Ascending aorta (tissue), 2 donors: Measurements from ENCODE around the gene GUCY1B1. TPM values are rescaled to one million over a fixed set of nuclear protein-coding genes. Genes with fewer than 3 reads are reported as not detected.

ENCODE experiments used
- DNase-seq, 2 donors: peaks; one replicate each; pipeline ENCODE4 v3.0.0-alpha.2; 2019; ENCODE audit warnings: low spot score in 2 of 2
- H3K27ac ChIP-seq, 2 donors: fragments of 200-600 bp; sonication (generic); one replicate each; pipeline ENCODE4 v1.5.1; 2016 to 2017; ENCODE audit warnings: mild to moderate bottlenecking in 1 of 2
- H3K27me3 ChIP-seq: fragments of 200-600 bp; sonication (generic); one replicate; pipeline ENCODE4 v1.5.1; 2017
- H3K36me3 ChIP-seq, 2 donors: fragments of 200-600 bp; sonication (generic); one replicate each; pipeline ENCODE4 v1.5.1; 2016
- H3K4me1 ChIP-seq, 2 donors: fragments of 200-600 bp; sonication (generic); one replicate each; pipeline ENCODE4 v1.5.1; 2016 to 2017; ENCODE audit warnings: mild to moderate bottlenecking in 1 of 2
- H3K4me3 ChIP-seq, 2 donors: fragments of 200-600 bp; sonication (generic); one replicate each; pipeline ENCODE4 v1.5.1; 2016 to 2017; ENCODE audit warnings: mild to moderate bottlenecking in 1 of 2
- H3K9me3 ChIP-seq, 2 donors: fragments of 200-600 bp; sonication (generic); one replicate each; pipeline ENCODE4 v1.5.1; 2016
- intact Hi-C: fragments of 100-400 bp; cut with DNase I; formaldehyde crosslinking; loops from one replicate; pipeline ENCODE4 v1.15.1; 2023
- total RNA-seq: library from RNA; depleted of rRNA; stranded (reverse); fragments of >200 nt; gene quantifications from one replicate; pipeline ENCODE4 v1.1.0, GENCODE V29; 2016
- TF ChIP-seq, protein P1 (sequence below), 3 experiments: fragments of 200-600 bp in 2 of 3; fragments of 450-650 bp in 1 of 3; sonication (generic) in 2 of 3; IDR thresholded peaks; one replicate each; pipeline ENCODE4 v1.5.1; 2016 to 2019; ENCODE audit warnings: antibody characterized with exemption in 3 of 3, mild to moderate bottlenecking in 1 of 3, moderate library complexity in 1 of 3

Gene GUCY1B1
- total RNA-seq, 1 donor from 2014 or later, result 34.9 TPM

DNA sequence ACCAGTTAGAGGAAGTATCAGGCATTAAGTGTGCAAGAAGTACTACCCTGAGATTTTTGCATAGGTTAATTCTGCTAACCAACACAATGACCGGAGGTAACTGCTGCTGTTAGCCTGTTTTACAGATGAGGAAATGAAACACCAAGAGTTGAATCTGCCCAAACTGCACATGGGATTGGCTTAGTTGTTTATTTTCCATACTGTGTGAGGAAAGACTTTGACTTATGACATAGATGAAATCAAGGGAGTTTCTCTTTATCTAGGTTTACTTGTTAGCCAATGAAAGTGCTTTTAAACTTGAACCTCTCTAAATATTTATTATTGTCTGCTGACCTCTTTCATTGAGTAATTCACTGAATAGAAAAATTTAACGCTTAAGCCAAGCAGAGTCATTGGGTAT, 10.3 kb downstream of the GUCY1B1 start:
- no peak overlapping the region for H3K27ac ChIP-seq
- H3K27me3 ChIP-seq, result no peaks in the 10 kb centered on the region
- TF ChIP-seq, protein P1, sequence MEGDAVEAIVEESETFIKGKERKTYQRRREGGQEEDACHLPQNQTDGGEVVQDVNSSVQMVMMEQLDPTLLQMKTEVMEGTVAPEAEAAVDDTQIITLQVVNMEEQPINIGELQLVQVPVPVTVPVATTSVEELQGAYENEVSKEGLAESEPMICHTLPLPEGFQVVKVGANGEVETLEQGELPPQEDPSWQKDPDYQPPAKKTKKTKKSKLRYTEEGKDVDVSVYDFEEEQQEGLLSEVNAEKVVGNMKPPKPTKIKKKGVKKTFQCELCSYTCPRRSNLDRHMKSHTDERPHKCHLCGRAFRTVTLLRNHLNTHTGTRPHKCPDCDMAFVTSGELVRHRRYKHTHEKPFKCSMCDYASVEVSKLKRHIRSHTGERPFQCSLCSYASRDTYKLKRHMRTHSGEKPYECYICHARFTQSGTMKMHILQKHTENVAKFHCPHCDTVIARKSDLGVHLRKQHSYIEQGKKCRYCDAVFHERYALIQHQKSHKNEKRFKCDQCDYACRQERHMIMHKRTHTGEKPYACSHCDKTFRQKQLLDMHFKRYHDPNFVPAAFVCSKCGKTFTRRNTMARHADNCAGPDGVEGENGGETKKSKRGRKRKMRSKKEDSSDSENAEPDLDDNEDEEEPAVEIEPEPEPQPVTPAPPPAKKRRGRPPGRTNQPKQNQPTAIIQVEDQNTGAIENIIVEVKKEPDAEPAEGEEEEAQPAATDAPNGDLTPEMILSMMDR (IDR thresholded peaks at IDR 0.05), result no peak
- no peaks in the 10 kb centered on the region for H3K4me1 ChIP-seq
- intact Hi-C loops, result no loop called here
- no peak overlapping the region for H3K4me3 ChIP-seq
- no peaks in the 10 kb centered on the region for H3K36me3 ChIP-seq
- DNase-seq, result no peak
- H3K9me3 ChIP-seq, result no peaks in the 10 kb centered on the region

DNA sequence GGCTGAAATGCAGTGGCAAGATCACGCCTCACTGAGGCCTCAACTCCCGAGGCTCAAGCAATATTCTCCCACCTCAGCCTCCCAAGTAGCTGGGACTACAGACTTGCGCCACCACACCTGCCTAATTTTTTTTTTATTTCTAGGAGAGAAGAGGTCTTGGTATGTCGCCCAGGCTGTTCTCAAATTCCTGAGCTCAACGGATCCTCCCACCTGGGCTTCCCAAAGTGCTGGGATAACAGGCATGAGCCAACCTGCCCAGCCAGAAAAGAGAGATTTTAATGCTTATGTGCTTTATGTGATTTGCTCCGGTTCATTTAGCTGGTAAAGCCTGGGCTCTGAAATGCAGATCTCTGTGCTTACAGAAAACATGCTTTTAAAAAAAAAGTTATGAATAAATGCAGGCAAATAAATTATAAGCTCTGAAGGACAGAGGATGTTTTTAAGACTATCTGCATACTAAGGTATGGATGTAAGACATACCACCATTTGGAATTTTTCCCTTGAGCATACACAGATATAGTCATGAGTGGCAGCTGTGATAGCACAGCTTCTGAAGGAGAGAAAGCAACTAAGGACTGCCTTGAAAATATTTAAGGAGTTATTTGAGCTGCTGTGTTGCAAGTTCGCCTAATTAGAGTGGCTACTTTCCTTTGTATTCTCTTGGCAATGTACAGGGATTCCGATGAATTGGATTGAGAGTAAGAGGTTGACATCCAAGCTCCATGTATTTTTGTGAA, 13.8 kb downstream of the GUCY1B1 start:
- Histone ChIP-seq H3K4me1 (no peaks in the 10 kb centered on the region), H3K9me3 (no peaks in the 10 kb centered on the region), H3K27ac (no peak overlapping the region), H3K4me3 (no peak overlapping the region), H3K27me3 (no peaks in the 10 kb centered on the region), H3K36me3 (peaks cover 0 to 8% of the 10 kb centered on the region in 2 donors)
- no peak for DNase-seq
- TF ChIP-seq, protein P1 (IDR thresholded peaks at IDR 0.05), result no peak
- intact Hi-C loops, result no loop called here

DNA sequence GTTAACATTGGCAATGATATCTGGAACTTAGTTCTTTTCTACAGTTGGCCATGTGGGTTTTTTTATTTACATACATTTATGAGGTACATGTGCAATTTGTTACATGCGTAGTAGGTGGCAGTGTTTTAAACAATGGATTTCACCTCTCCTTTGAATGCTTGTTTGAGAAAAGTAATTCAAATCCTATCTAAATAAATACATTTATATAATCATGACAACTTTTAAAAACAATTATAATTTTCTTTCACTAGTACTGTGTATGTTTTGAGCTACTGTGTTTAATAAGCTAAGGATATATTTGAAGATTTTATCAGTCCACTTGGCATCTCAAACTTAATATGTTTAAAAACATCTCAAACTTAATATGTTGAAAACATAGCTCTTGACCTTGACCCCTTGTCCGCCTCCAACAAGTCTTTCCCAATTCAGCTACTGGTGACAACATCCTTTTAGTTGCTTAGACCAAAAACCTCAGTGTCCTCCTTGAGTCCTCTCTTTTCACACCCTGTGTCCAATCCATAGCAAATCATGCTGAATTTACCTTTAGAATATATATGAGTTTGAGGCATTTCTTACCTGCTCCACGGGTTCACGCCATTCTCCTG, 14.5 kb downstream of the GUCY1B1 start:
- no peak for DNase-seq
- Histone ChIP-seq H3K4me3 (no peak overlapping the region), H3K4me1 (peaks cover 0 to 3% of the 10 kb centered on the region in 2 donors), H3K36me3 (peaks cover 0 to 8% of the 10 kb centered on the region in 2 donors), H3K27ac (no peak overlapping the region), H3K27me3 (no peaks in the 10 kb centered on the region), H3K9me3 (no peaks in the 10 kb centered on the region)
- TF ChIP-seq, protein P1 (IDR thresholded peaks at IDR 0.05), result no peak
- intact Hi-C loops, result no loop called here

DNA sequence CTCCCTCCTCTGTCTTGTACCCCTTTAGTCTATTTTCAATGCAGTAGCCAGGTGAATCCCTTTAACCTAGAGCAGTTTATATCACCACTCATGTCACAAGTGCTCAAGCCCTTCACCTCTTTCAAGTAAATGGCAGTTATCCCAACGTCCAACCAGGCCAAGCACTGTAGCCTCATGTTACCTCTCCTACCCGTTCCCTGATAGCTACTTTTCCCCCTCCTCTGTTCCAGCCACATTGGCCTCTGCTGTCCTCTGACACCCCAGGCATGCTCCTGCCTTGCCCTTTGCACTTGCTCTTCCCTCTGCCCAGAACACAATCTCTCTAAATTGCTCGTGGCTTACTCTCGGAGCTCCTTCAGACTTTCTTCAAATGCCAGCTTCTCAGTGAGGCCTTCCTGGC, 15.2 kb downstream of the GUCY1B1 start:
- Histone ChIP-seq H3K27me3 (no peaks in the 10 kb centered on the region), H3K27ac (no peak overlapping the region), H3K4me1 (peaks cover 0 to 3% of the 10 kb centered on the region in 2 donors), H3K4me3 (no peak overlapping the region), H3K9me3 (no peaks in the 10 kb centered on the region), H3K36me3 (peaks cover 0 to 8% of the 10 kb centered on the region in 2 donors)
- DNase-seq, result no peak
- TF ChIP-seq, protein P1 (IDR thresholded peaks at IDR 0.05), result no peak
- intact Hi-C loops, result no loop called here

DNA sequence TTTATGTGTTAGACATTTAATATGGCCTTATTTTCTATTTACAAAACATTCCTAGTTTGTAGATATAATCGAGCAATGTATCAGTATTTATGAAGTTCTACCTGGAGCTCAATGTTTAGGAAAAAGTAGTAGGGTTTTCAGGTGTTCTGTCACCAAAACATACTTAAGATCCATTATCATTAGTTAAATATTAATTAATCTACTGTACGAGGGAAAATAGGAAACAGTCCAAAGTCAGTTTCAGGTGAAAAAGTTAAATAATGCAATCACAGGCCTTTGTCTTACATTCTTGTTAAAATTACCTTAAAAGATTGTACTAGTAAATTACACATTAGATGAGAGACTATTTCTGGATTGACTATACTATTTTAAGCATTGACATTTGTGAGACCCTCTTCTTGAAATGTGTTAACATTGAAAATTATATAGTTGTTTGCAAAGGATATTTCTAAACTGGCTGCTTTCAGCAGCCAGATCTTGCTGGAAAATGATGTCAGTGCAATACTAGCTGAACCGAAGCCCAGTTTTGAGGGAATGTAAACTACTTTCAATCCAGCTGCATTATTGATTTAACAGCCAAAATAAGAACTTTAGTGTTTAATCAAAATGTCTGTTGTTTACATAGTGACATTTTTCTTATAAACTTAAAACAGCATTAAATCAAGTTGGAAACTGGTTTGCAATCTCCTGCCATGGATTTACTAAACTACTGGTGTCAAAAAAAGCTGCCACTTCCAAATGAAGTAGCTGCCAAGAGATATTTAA, 19.3 kb downstream of the GUCY1B1 start:
- Histone ChIP-seq H3K4me3 (no peak overlapping the region), H3K27ac (peak overlapping the region; percentile 35), H3K36me3 (peaks cover 0 to 8% of the 10 kb centered on the region in 2 donors)

More for the DNA sequence above, 19.3 kb downstream of the GUCY1B1 start:
- no peak for DNase-seq
- H3K27me3 ChIP-seq, result no peaks in the 10 kb centered on the region
- no peaks in the 10 kb centered on the region for H3K9me3 ChIP-seq
- intact Hi-C loops, result no loop called here
- TF ChIP-seq, protein P1 (IDR thresholded peaks at IDR 0.05), result no peak
- H3K4me1 ChIP-seq, result peaks cover 0 to 8% of the 10 kb centered on the region in 2 donors
